IMR-90 (cell line): ENCODE data around the gene ABCB9. TPM values are rescaled to one million over a fixed set of nuclear protein-coding genes. Genes with fewer than 3 reads are reported as not detected.
A peak's percentile ranks its signal among the peaks of the same experiment; 100 is the strongest.

Experiments
- ATAC-seq: fragments of 200-7000 bp; cut with Tn5 transposase; 2 replicates; pipeline ENCODE4 v1.9.1; 2020; ENCODE audit warnings: low read depth, mild to moderate bottlenecking, moderate library complexity
- BruUV-seq: library from RNA; stranded (reverse); fragments of 400-500 nt; replicated peaks from 2 replicates; lab custom pipeline; 2021; lab: Mats Ljungman, UMichigan
- CTCF ChIA-PET: fragments of 300-600 bp; formaldehyde crosslinking; extraction: SDS; loops from one replicate; lab custom pipeline; 2021; ENCODE audit warnings: antibody characterized with exemption; lab: Yijun Ruan, JAX
- POLR2A ChIA-PET: fragments of 300-600 bp; sonication (Branson Sonifier 250); formaldehyde crosslinking; loops from one replicate; lab custom pipeline; 2022; ENCODE audit warnings: antibody characterized with exemption; ENCODE audit not compliant: unreplicated experiment; lab: Charles Lee
- DNase-seq: peaks from one replicate; pipeline ENCODE4 v3.0.0; 2013
- H2AFZ ChIP-seq: replicated peaks from 2 replicates; pipeline ENCODE3; 2013; ENCODE audit warnings: low read length, mild to moderate bottlenecking; ENCODE audit not compliant: poor library complexity
- H2AK5ac ChIP-seq: 2 replicates; pipeline ENCODE4 v1.6.1; 2013; ENCODE audit warnings: low read depth, low read length, inconsistent platforms
- H2AK9ac ChIP-seq: replicated peaks from 2 replicates; pipeline ENCODE3; 2013; ENCODE audit warnings: mild to moderate bottlenecking, low read depth, low read length, moderate library complexity; ENCODE audit not compliant: poor library complexity
- H2BK120ac ChIP-seq: 2 replicates; pipeline ENCODE4 v1.6.1; 2013; ENCODE audit warnings: low read depth, low read length, inconsistent platforms
- H2BK15ac ChIP-seq: 3 replicates; pipeline ENCODE4 v1.6.1; 2013; ENCODE audit warnings: low read depth, low read length, inconsistent platforms
- H2BK20ac ChIP-seq: 2 replicates; pipeline ENCODE4 v1.6.1; 2013; ENCODE audit warnings: low read depth, mild to moderate bottlenecking, inconsistent platforms, low read length, moderate library complexity
- H2BK5ac ChIP-seq: 2 replicates; pipeline ENCODE4 v1.6.1; 2013; ENCODE audit warnings: mild to moderate bottlenecking, low read depth, low read length, inconsistent platforms; ENCODE audit not compliant: poor library complexity, severe bottlenecking
- H3K14ac ChIP-seq: replicated peaks from 2 replicates; pipeline ENCODE4 v1.6.1; 2013; ENCODE audit warnings: low read depth, low read length, inconsistent platforms
- H3K18ac ChIP-seq: 2 replicates; pipeline ENCODE4 v1.6.1; 2013; ENCODE audit warnings: low read depth, low read length, control low read depth
- H3K23ac ChIP-seq: 2 replicates; pipeline ENCODE4 v1.6.1; 2013; ENCODE audit warnings: low read depth, low read length, inconsistent platforms
- H3K27ac ChIP-seq: 2 replicates; pipeline ENCODE4 v1.5.1; 2013; ENCODE audit warnings: mild to moderate bottlenecking, control low read depth, low read length; ENCODE audit not compliant: insufficient read depth
- H3K27me3 ChIP-seq: 2 replicates; pipeline ENCODE4 v1.6.1; 2013; ENCODE audit warnings: low read length; ENCODE audit not compliant: control insufficient read depth, insufficient read depth
- H3K36me3 ChIP-seq: 2 replicates; pipeline ENCODE4 v1.6.1; 2013; ENCODE audit warnings: low read length, mixed read lengths; ENCODE audit not compliant: control insufficient read depth, insufficient read depth
- H3K4ac ChIP-seq: 2 replicates; pipeline ENCODE4 v1.6.1; 2013; ENCODE audit warnings: low read depth, low read length, inconsistent platforms
- H3K4me1 ChIP-seq: 2 replicates; pipeline ENCODE4 v1.6.1; 2013; ENCODE audit warnings: low read length, mixed read lengths; ENCODE audit not compliant: control insufficient read depth, insufficient read depth
- H3K4me2 ChIP-seq: 2 replicates; pipeline ENCODE4 v1.6.1; 2013; ENCODE audit warnings: low read depth, mild to moderate bottlenecking, control low read depth, low read length, moderate library complexity
- H3K4me3 ChIP-seq: 2 replicates; pipeline ENCODE4 v1.5.1; 2013; ENCODE audit warnings: low read depth, mild to moderate bottlenecking, control low read depth, low read length, moderate library complexity; ENCODE audit not compliant: insufficient read depth
- H3K56ac ChIP-seq: 2 replicates; pipeline ENCODE4 v1.6.1; 2013; ENCODE audit warnings: low read length, inconsistent platforms; ENCODE audit not compliant: insufficient read depth; ENCODE audit errors: extremely low read depth
- H3K79me1 ChIP-seq, 2 experiments: 2 replicates each; pipeline ENCODE4 v1.6.1; 2013; ENCODE audit warnings: low read length in 2 of 2, inconsistent platforms in 1 of 2, low read depth in 1 of 2
- H3K9ac ChIP-seq: 2 replicates; pipeline ENCODE4 v1.6.1; 2013; ENCODE audit warnings: low read depth, low read length, control low read depth
- H3K9me1 ChIP-seq: 2 replicates; pipeline ENCODE4 v1.6.1; 2013; ENCODE audit warnings: low read length, inconsistent platforms; ENCODE audit not compliant: insufficient read depth
- H3K9me3 ChIP-seq: 2 replicates; pipeline ENCODE4 v1.6.1; 2013; ENCODE audit warnings: low read length; ENCODE audit not compliant: control insufficient read depth, insufficient read depth
- H4K20me1 ChIP-seq: 2 replicates; pipeline ENCODE4 v1.6.1; 2013; ENCODE audit warnings: low read length, inconsistent platforms; ENCODE audit not compliant: insufficient read depth
- H4K5ac ChIP-seq: 2 replicates; pipeline ENCODE4 v1.6.1; 2013; ENCODE audit warnings: mild to moderate bottlenecking, low read depth, low read length, control low read depth
- H4K8ac ChIP-seq, 2 experiments: 2 replicates each; pipeline ENCODE4 v1.6.1; 2013; ENCODE audit warnings: low read depth in 2 of 2, low read length in 2 of 2, control low read depth in 1 of 2, inconsistent platforms in 1 of 2
- H4K91ac ChIP-seq: 2 replicates; pipeline ENCODE4 v1.6.1; 2013; ENCODE audit warnings: low read depth, low read length, inconsistent platforms; ENCODE audit not compliant: insufficient read depth
- MXI1 ChIP-seq: IDR thresholded peaks from 2 replicates; pipeline ENCODE4 v1.6.1; 2012; ENCODE audit warnings: low read depth, mild to moderate bottlenecking, low read length, moderate library complexity, borderline replicate concordance
- NFE2L2 ChIP-seq: fragments of 150-350 bp; IDR thresholded peaks from 2 replicates; pipeline ENCODE4 v1.6.1; 2016; ENCODE audit warnings: low read depth, mild to moderate bottlenecking, low read length
- WGBS, 2 experiments: methylation state at CpG; one replicate each; pipeline versions ENCODE4 v1.1.5 to v1.1.7; 2013; ENCODE audit warnings: missing lambda C conversion rate in 2 of 2; ENCODE audit not compliant: insufficient read length in 1 of 2; ENCODE audit errors: extremely low coverage in 2 of 2; 5-methylcytosine and 5-hydroxymethylcytosine counted together
- dilution Hi-C: fragments of 300-500 bp; cut with HindIII; formaldehyde crosslinking; loops from one replicate; pipeline ENCODE4 v1.14.3; 2018; ENCODE audit warnings: low sequenced_read_pairs; ENCODE audit not compliant: unreplicated experiment
- in situ Hi-C: fragments of 300-500 bp; cut with MboI; formaldehyde crosslinking; loops from 3 replicates; pipeline ENCODE4 v1.14.3; 2019; ENCODE audit warnings: low sequenced_read_pairs, inconsistent platforms, mixed read lengths
- intact Hi-C: fragments of 100-400 bp; cut with micrococcal nuclease; formaldehyde crosslinking; loops from 2 replicates; pipeline ENCODE4 v1.10.0; 2022
- polyA plus RNA-seq, 3 experiments: library from polyadenylated mRNA; depleted of rRNA; stranded (reverse); fragments of >200 nt; gene quantifications; 2 replicates each; pipeline ENCODE4 v1.2.3, GENCODE V29; 2012; ENCODE audit warnings: low replicate concordance in 1 of 3
- total RNA-seq: library from RNA; depleted of rRNA; stranded (reverse); fragments of >200 nt; gene quantifications from 2 replicates; pipeline ENCODE4 v1.2.3, GENCODE V29; 2012

ABCB9 gene
- total and polyA plus RNA-seq, 2 of the 4 experiments (the other 2 are of a cell fraction): 5.6 to 8.3 TPM

DNA sequence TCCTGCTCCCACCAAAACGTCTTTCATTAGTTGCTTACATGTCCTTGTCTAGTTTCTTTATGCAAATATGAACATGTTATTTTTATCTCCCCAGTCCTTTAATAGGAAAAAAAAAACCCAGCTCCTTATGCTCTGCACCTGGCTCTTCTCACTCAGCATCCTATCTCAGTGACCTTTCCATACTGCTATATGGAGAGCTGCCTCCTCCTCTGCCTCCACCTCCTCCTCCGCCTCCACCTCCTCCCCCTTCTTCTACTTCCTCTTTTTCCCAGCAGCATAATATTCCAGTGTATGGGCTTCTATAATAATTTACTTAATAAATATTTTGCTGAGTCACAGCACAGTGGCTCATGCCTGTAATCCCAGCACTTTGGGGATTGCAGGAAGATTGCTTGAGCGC is 31.5 kb downstream of the ABCB9 start:
- dilution Hi-C loops: no loop called here
- ATAC-seq (no peak), DNase-seq (no peak)
- H3K4me3 ChIP-seq: no peak overlapping the region
- ChIA-PET POLR2A (interaction anchor here (0.6 kb wide), 1 partner anchor 15 kb away, joined by 5 read pairs; no protein-coding TSS in a partner anchor), CTCF (no interaction called here)
- no peak overlapping the region for H3K23ac ChIP-seq
- BruUV-seq: no TSS peak
- H4K20me1 ChIP-seq: no peaks in the 10 kb centered on the region
- in situ Hi-C loops: no loop called here
- H3K9ac ChIP-seq: no peak overlapping the region
- TF ChIP-seq NFE2L2 (peak; percentile 66), MXI1 (no peak)
- no peak overlapping the region for H3K27ac ChIP-seq
- H3K79me1 ChIP-seq: no peaks in the 10 kb centered on the region
- no peak overlapping the region for H3K14ac ChIP-seq
- H3K4me1 ChIP-seq: no peaks in the 10 kb centered on the region
- H3K56ac ChIP-seq: no peak overlapping the region
- H3K4ac ChIP-seq: no peak overlapping the region
- H4K91ac ChIP-seq: no peak overlapping the region
- no peak overlapping the region for H4K8ac ChIP-seq
- no peak overlapping the region for H2BK15ac ChIP-seq
- H2AK5ac ChIP-seq: no peak overlapping the region
- H2BK20ac ChIP-seq: no peak overlapping the region
- no peak overlapping the region for H2BK120ac ChIP-seq
- no CpG with 5 or more reads among the region's 3 CpGs for WGBS, 2 experiments
- no peaks in the 10 kb centered on the region; the same call in none of the 2 replicates for H3K36me3 ChIP-seq
- intact Hi-C loops: no loop called here
- peaks cover 3% of the 10 kb centered on the region for H3K9me1 ChIP-seq
- no peak overlapping the region for H2BK5ac ChIP-seq
- no peaks in the 10 kb centered on the region for H3K9me3 ChIP-seq
- no peak overlapping the region for H2AFZ ChIP-seq
- no peaks in the 10 kb centered on the region for H3K27me3 ChIP-seq
- H3K18ac ChIP-seq: no peak overlapping the region
- no peak overlapping the region for H2AK9ac ChIP-seq
- no peak overlapping the region for H3K4me2 ChIP-seq
- H4K5ac ChIP-seq: no peak overlapping the region
